SU-DHL-6 (cell line): ENCODE data around the gene SLC6A11.

Experiments used
- CTCF ChIP-seq: fragments of 200-600 bp; sonication (generic); IDR thresholded peaks from one replicate; pipeline ENCODE4 v1.5.1; 2017; ENCODE audit warnings: antibody characterized with exemption, mild to moderate bottlenecking, low read length, moderate library complexity; ENCODE audit not compliant: insufficient read depth, poor library complexity, severe bottlenecking
- EZH2phosphoT487 ChIP-seq: fragments of 200-600 bp; sonication (generic), shearing (Covaris generic); conservative IDR thresholded peaks from 2 replicates; pipeline ENCODE4 v1.6.1; 2018; ENCODE audit warnings: mild to moderate bottlenecking, antibody characterized with exemption, low read length, moderate library complexity, mixed read lengths

GRCh38 chr3:10957976-10958749 lies 142.1 kb downstream of the SLC6A11 start:
- TF ChIP-seq CTCF (no peak), EZH2phosphoT487 (no peak)
